ENCODE data around the gene FOXL1. TPM values are rescaled to one million over a fixed set of nuclear protein-coding genes. Genes with fewer than 3 reads are reported as not detected.

The FOXL1 gene
- total and polyA plus RNA-seq, 7 donors = 0.14 to 1.6 (median 0.48) TPM; not detected in 1

GRCh38 chr16:86573215-86573614 lies 5.1 kb upstream of the FOXL1 start:
- no peak for DNase-seq
- peaks cover 38 to 100% (median 87%) of the 10 kb centered on the region in 3 donors for H3K27me3 ChIP-seq
- no peaks in the 10 kb centered on the region for H3K36me3 ChIP-seq
- no peak overlapping the region for H3K27ac ChIP-seq
- intact Hi-C loops (cut with DNase I) = loop anchor here (10.0 kb wide), 1 partner anchor 182 kb away; no protein-coding TSS in a partner anchor
- WGBS, 2 donors = 39 to 67% methylated on average over 8 of the region's 8 CpGs
- no peak for TF ChIP-seq POLR2A (IDR thresholded peaks at IDR 0.05)
- TF ChIP-seq POLR2AphosphoS5 (IDR thresholded peaks at IDR 0.05) = no peak
- no peak for TF ChIP-seq CTCF (IDR thresholded peaks at IDR 0.05)
- H3K4me1 ChIP-seq = peaks cover 0 to 17% (median 9%) of the 10 kb centered on the region in 4 donors
- H3K9me3 ChIP-seq = no peaks in the 10 kb centered on the region
- H3K4me3 ChIP-seq = no peak overlapping the region

GRCh38 chr16:86573646-86574508 lies 4.5 kb upstream of the FOXL1 start:
- Histone ChIP-seq H3K27me3 (peaks cover 39 to 100% (median 87%) of the 10 kb centered on the region in 3 donors), H3K27ac (no peak overlapping the region), H3K4me1 (peaks cover 0 to 22% (median 14%) of the 10 kb centered on the region in 4 donors), H3K9me3 (no peaks in the 10 kb centered on the region), H3K36me3 (no peaks in the 10 kb centered on the region), H3K4me3 (no peak overlapping the region)
- WGBS, 2 donors = 52 to 67% methylated on average over 13 of the region's 13 CpGs
- no peak for DNase-seq
- intact Hi-C loops (cut with DNase I) = loop anchor here (10.0 kb wide), 1 partner anchor 181 kb away; no protein-coding TSS in a partner anchor
- TF ChIP-seq EP300 (IDR thresholded peaks at IDR 0.05) (no peak), POLR2A (IDR thresholded peaks at IDR 0.05) (no peak), CTCF (IDR thresholded peaks at IDR 0.05) (no peak), POLR2AphosphoS5 (IDR thresholded peaks at IDR 0.05) (no peak)

- Histone ChIP-seq H3K4me1 (peaks cover 0 to 30% (median 20%) of the 10 kb centered on the region in 4 donors), H3K4me3 (no peak overlapping the region), H3K27me3 (peaks cover 45 to 100% (median 89%) of the 10 kb centered on the region in 3 donors), H3K36me3 (no peaks in the 10 kb centered on the region), H3K27ac (peak overlapping the region in 1 of 4 donors; percentile 32), H3K9me3 (no peaks in the 10 kb centered on the region)
- intact Hi-C loops (cut with DNase I) = loop anchor here (10.0 kb wide), 1 partner anchor 180 kb away; no protein-coding TSS in a partner anchor
- DNase-seq = no peak
- 45 to 80% methylated on average over 4 of the region's 4 CpGs for WGBS, 2 donors
- no peak for TF ChIP-seq POLR2AphosphoS5 (IDR thresholded peaks at IDR 0.05)
- no peak for TF ChIP-seq POLR2A (IDR thresholded peaks at IDR 0.05)
- TF ChIP-seq EP300 (IDR thresholded peaks at IDR 0.05) = no peak
- no peak for TF ChIP-seq CTCF (IDR thresholded peaks at IDR 0.05)
Measured at GRCh38 chr16:86574646-86575045, 3.7 kb upstream of the FOXL1 start.

GRCh38 chr16:86575095-86575685 lies 3.2 kb upstream of the FOXL1 start:
- Histone ChIP-seq H3K36me3 (no peaks in the 10 kb centered on the region), H3K9me3 (no peaks in the 10 kb centered on the region), H3K4me1 (peaks cover 0 to 31% (median 20%) of the 10 kb centered on the region in 4 donors), H3K4me3 (peak overlapping the region in 2 of 4 donors; percentile 33 to 35), H3K27ac (peak overlapping the region in 1 of 4 donors; percentile 32), H3K27me3 (peaks cover 49 to 100% (median 89%) of the 10 kb centered on the region in 3 donors)
- 50 to 69% methylated on average over 17 of the region's 17 CpGs for WGBS, 2 donors
- intact Hi-C loops (cut with DNase I) = loop anchor here (10.0 kb wide), 1 partner anchor 180 kb away; no protein-coding TSS in a partner anchor
- TF ChIP-seq POLR2AphosphoS5 (IDR thresholded peaks at IDR 0.05) (no peak), EP300 (IDR thresholded peaks at IDR 0.05) (no peak), CTCF (IDR thresholded peaks at IDR 0.05) (no peak), POLR2A (IDR thresholded peaks at IDR 0.05) (no peak)
- no peak for DNase-seq

Measured in sigmoid colon (tissue), 7 donors.